GM19397 (cell line): ENCODE results near the gene CPA2.
"Not testable (repeated sequence)": the region's sequence is repeated elsewhere in the genome, so short reads cannot be mapped to it uniquely, and the experiment has no call there.

Source experiments
- ATAC-seq: cut with Tn5 transposase; IDR thresholded peaks from one replicate; pipeline ENCODE4 v1.9.1; 2021; ENCODE audit warnings: mild to moderate bottlenecking, moderate library complexity; ENCODE audit not compliant: unreplicated experiment

The CPA2 gene

GRCh38 chr7:130266258-130266960, at the start of gene CPA2:
CPA2 (plus strand) TSS chr7:130266863; CDS start chr7:130266882, 19 bp downstream.
- no peak for ATAC-seq

- no peak for ATAC-seq
Observed at GRCh38 chr7:130218806-130219620, 47.6 kb upstream of the CPA2 start.

GRCh38 chr7:130219871-130220270, 46.8 kb upstream of the CPA2 start:
- no peak for ATAC-seq

- no peak for ATAC-seq
Observed at GRCh38 chr7:130221746-130222145, 44.9 kb upstream of the CPA2 start.

GRCh38 chr7:130223646-130224045, 43.0 kb upstream of the CPA2 start:
- ATAC-seq = no peak

- ATAC-seq = no peak
Observed at GRCh38 chr7:130224210-130224609, 42.5 kb upstream of the CPA2 start.

- not testable (repeated sequence) for ATAC-seq
Observed at GRCh38 chr7:130224923-130225322, 41.7 kb upstream of the CPA2 start.

- no peak for ATAC-seq
Observed at GRCh38 chr7:130226333-130226732, 40.3 kb upstream of the CPA2 start.

- no peak for ATAC-seq
Observed at GRCh38 chr7:130227883-130228575, 38.6 kb upstream of the CPA2 start.

GRCh38 chr7:130228840-130229502, 37.7 kb upstream of the CPA2 start:
- ATAC-seq = no peak

GRCh38 chr7:130229981-130230380, 36.7 kb upstream of the CPA2 start:
- ATAC-seq = not testable (repeated sequence)

- no peak for ATAC-seq
Observed at GRCh38 chr7:130231792-130232191, 34.9 kb upstream of the CPA2 start.

GRCh38 chr7:130232209-130232608, 34.5 kb upstream of the CPA2 start:
- ATAC-seq = no peak

GRCh38 chr7:130234078-130234477, 32.6 kb upstream of the CPA2 start:
- ATAC-seq = no peak

GRCh38 chr7:130236361-130236760, 30.3 kb upstream of the CPA2 start:
- ATAC-seq = not testable (repeated sequence)

GRCh38 chr7:130240240-130240639, 26.4 kb upstream of the CPA2 start:
- no peak for ATAC-seq

GRCh38 chr7:130242198-130243014, 24.3 kb upstream of the CPA2 start:
- ATAC-seq = no peak

- ATAC-seq = not testable (repeated sequence)
Observed at GRCh38 chr7:130243486-130243885, 23.2 kb upstream of the CPA2 start.

- not testable (repeated sequence) for ATAC-seq
Observed at GRCh38 chr7:130246491-130246890, 20.2 kb upstream of the CPA2 start.

- ATAC-seq = not testable (repeated sequence)
Observed at GRCh38 chr7:130248842-130249241, 17.8 kb upstream of the CPA2 start.
